Dedifferentiated amniotic fluid mesenchymal stem cell (primary cell): ENCODE results near the gene MYL4.
"Not testable (repeated sequence)": the region's sequence is repeated elsewhere in the genome, so short reads cannot be mapped to it uniquely, and the experiment has no call there.

Experiments
- DNase-seq: peaks from one replicate; pipeline ENCODE4 v3.0.0-alpha.2; 2016; ENCODE audit errors: extremely low spot score

The MYL4 gene

DNA sequence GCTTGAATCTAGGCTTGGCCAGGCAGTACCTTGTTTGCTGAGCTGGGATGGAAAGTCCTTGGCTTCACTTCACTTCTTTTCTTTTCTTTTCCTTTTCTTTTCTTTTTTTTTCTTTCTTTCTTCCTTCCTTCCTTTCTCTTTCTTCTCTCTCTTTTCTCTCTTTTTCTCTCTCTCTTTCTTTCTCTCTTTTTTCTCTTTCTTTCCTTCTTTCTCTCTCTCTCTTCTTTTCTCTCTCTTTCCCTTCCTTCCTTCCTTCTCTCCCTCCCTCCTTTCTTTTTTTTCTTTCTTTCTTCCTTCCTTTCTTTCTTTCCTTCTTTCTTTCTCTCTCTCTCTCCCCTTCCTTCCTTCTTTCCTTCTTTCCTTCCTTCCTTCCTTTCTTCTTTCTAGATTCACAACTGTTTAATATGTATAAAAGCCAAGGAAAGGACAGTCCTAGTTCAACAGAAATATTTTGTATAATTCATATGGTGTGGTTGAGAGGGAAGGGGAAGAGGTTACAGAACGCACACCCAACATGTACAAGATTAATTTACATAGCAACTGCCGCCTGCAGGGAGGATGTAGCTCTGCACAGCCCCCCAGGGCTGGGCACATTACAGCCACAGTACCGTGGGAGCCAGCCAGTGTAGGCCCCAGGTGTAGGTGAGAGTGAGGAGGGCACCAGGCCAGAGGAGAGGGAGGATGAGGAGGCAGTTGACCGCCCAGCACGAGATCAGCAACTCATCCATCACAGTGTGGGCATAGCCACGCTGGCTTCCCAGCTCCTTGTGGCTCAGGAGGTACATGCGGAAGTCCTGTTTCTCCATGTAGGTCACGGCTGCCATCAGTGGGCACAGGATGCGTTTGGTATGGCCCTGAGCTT lies 34.8 kb downstream of the MYL4 start:
- no peak for DNase-seq

DNA sequence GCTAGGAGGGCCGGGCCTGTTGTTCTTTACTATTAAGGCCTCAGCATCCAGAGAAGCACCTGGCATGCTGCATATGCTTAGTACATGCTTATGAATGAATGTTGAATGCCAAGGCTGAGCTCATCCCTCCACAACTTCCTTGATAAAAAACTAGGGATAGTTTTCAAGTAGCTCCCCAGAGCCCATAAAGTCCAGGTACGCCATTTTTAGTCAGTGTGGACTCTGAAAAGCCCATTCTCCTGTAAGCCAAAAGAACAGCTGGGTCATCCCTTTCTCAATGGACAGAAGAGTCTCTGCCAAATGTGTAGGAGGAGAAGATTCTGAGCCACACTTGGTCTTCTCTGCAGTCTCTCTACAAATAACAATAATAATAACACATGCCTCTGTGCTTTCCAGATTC lies 35.5 kb downstream of the MYL4 start:
- DNase-seq = no peak

DNA sequence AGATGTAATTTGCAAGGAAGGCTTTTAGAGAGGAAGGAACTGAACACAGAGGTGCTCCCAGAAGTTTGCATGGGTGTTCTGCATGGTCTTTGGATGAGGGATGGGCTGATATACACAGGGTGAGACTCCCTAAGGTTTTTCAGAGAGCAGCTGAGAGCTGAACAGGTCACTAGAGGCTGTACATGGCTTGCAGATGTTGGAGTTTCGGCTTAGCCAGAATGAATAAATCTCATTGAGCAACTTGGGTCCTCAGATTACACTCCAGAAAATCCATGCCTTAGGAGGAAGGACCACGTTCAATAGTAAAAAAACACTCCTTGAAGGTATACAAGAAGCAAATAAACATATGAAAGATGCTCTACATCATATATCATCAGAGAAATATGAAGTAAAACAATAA lies 37.0 kb downstream of the MYL4 start:
- DNase-seq = no peak

DNA sequence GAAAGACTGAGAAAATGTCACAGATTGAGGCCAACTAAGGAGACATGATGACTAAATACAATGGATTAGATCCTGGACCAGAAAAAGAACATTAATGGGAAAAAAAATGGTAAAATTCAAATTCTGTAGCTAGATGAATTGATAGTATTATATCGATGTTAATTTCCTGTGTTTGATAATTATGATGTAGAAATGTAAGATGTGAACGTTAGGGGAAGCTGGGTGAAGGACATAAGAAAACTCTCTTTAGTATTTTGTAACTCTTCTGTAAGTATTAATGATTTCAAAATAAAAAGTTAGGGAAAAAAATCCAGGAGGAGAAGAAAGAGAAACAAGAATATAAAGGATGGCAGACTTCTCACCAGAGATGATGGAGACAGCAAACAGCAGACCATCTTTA lies 41.7 kb downstream of the MYL4 start:
- no peak for DNase-seq

DNA sequence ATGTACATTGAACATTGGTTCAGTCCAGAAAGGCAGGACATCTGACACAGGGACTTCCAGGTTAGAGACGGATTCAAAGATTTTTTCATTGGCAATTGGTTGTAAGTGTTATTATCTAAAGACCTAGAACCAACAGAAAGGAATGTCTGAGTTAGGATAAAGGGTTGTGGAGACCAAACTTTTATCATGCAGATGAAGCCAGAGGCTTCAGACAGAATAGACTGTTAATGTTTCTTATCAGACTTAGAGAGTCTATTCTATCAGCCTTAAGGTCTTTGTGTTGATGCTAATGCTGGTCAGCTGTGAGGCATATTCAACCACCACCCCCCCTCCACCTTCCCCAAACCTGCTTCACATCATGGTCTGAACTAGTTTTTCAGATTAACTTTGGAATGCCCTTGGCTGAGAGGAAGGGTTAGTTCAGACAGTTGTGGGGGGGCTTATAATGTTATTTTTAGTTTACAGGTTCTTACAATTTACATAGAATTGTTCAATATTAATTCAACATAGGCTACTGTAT lies 42.3 kb downstream of the MYL4 start:
- no peak for DNase-seq

DNA sequence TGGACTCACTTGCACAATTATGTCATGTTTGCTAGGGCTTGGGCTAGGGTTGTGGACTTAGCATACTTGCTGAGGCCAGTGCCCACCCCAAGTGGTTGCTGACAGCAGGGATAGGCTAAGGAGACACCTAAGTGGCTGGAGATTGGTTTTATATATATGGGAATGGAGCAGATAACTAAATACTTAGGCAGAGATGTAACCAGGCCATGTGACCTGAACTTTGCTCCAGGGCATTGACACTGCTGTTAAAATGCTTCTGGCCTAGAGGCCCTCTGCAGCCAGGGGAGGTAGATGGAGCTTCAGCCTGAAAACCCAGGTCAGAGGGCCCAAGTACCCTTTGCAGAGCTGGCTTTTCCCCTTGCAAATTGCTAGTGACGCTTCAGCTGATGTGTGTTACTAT lies 43.1 kb downstream of the MYL4 start:
- DNase-seq = no peak

DNA sequence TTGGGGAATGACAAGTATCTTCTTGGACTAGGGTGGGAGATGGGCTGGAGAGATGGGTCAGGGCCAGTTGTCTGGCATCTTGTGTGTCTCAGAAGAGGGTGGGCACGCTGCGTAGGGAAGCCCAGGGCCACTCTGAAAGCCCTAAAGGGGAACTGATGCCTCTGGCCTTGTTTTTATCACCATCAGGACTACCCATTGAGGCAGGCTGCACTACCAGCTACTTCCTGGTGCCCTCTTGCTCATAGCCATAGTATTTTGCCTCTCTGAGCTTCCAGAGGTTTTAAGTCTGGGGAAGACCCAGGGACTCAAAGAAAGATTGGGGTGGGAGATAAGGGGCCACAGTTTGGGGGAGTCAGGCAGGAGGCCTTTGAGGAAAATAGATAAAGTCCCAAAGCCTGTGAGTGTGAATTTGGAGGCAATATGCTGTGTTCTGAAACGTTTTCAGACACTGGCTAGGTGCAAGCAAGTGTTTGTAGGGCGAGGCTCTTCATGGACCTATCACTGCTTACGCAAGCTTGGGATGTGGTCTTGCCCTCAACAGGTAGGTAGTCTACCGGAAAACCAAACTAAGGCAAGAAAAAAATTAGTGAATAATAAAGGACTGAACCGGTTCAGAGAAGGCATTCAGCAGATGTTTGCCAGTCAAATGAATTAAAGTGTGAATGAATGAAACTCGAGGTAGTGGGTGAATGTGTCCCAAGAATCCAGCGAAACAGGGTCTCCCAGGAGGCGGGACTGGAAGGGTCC lies 43.8 kb downstream of the MYL4 start:
- no peak for DNase-seq

DNA sequence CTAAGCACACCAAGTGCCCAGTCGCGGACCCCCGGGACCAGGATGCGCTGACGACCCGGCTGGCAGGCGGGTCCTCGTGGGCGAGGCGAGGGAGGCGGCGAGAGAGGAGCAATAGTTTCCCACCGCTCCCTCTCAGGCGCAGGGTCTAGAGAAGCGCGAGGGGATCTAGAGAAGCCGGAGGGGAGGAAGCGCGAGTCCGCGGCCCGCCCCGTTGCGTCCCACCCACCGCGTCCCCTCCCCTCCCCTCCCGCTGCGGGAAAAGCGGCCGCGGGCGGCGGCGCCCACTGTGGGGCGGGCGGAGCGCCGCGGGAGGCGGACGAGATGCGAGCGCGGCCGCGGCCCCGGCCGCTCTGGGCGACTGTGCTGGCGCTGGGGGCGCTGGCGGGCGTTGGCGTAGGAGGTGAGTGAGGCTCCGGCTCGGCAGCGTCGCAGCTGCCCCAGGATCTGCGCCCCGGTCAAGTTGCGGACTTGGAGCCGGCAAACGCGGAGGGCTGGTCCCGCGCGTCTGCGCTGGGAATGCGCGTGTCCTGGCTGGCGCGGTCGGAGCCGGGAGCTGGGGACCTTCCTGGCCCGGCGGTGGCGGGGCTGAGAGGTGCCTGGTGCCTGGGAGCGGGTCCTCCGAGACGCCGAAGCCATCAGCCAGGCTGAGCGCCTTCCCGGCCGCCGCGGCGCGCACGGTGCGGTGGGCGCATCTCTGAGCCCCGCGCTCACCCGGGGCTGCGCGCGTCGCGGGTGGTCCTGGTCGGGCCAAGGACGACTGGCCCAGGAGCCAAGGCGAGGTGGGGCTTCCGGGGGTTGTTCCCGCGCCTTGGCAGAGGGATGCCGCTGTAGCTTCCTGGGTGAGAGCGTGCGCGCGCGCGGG lies 44.6 kb downstream of the MYL4 start, which contains the start of gene ITGB3:
Gene ITGB3 (plus strand): TSS at position 287 of the 862 bp plus-strand sequence. CDS start 35 bp downstream, at position 322.
- peak; percentile 51 for DNase-seq

DNA sequence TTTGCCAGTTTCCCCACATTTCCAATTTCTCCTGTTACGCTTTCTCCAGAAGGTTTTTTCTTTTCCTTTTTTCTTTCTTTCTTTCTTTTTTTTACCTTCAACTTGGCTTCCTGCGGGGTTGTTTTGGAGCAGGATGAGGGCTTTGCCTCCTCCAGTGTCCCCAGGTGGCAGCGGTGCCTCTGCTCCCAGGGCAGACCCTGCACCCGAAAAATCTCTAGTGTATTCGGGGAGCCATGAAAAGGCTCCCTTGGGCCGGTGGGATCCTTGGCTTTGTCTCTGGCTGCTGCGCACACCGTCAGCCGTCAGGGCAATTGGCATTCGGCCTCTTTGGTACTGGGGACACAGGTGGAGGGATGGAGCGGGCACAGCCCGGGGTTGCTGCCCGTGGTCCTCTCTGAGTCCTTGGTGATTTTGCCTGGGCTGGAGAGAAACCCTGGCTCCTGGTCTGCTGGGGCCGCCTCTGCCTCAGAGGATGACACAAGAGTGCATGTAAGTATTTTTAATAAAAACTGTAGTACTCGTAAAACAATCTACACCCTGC lies 45.3 kb downstream of the MYL4 start:
- no peak for DNase-seq

DNA sequence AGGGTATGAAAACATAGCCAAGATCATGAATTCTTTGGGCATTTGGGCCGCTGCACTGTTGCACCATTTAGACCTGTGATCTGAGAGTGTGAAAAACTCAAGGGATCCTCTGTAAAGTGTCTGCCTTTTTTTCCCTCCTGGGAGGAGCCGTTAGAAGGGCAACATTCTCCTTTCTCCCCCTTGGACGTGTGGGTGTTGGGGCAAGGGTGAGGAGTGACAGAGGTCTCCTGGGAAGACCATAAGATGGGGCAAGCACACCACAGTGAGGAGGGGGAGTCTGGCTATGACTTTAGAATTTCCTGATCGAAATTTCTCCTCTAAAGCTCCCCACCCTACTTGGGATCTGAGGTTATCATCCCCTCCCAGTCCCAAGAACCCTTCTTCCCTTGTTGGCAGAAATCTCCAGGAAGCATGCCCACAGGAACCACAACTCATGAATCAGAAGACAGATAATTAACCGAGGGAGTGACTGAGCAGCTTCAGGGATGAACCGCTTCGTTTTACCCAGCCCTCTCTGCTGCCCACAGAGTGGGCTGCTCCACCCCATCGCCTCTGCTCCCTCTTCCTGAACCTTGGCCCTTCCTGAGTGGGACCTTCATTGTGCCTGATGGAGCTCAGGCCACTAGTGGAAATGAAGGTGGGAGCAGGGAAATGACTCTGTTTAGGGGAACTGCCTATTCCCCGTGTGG lies 48.6 kb downstream of the MYL4 start:
- DNase-seq = peak; percentile 62

DNA sequence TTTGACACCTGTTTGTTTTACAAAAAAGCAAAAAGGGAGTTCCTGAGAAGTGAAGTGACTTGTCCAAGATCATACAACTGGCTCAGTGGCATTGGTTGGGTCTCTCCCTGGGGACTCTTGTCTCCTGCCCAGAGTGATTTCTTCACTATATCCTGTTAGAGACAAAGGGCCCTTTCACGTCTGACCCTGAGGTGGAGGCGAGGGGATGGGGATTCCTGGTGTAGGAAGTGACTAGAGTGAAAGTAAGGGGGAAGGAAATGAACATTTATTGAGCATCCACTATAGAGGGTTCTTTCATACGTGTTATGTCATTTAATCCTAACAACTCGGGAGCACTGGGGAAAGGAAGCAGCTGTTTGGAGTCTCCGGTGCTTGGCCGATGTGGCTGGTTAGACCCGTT lies 53.4 kb downstream of the MYL4 start:
- DNase-seq = no peak

DNA sequence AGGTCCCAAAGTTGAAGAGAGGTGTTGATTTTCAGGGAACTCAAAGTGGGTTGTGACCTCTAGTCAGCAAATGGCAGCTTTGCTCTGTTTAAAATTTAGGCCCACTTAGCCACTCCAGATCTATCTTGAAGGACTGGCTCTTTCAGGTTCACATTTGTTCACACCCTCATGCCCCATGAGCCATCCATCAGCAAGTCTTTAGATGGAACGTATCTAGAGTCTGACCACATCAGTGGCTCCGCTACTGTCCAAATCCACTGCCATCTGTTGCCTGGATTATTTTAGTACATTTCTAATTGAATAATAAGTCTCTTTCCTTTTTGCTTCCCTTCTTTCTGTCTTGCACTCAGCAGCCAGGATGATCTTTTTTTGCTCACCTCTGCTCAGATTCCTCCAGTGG lies 55.0 kb downstream of the MYL4 start:
- DNase-seq = no peak

DNA sequence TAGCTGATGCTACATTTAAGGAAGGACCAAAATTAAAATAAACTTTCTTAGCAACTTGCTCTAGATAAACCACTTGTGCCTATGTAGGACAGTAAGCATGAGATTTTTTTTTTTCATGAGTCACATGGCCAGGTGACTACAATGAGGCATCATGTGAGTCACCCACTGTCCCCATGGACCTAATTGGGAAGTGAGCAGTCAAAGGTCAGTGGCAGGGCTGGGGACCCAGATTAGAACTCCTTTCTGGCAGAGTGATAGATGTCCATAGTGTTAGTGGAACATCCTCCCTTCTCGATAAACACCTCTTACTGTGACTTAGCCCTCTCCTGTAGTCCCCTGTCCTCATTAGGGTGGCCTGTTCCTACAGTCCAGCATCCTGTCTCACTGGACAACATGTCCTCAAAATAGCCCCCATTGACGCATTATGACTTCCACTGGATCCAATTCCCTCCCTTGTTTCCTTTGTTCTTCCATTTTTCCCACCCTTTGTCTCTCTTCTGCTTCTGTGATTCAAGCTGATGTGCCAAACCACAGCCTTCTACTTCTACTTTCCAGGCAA lies 56.9 kb downstream of the MYL4 start:
- no peak for DNase-seq

DNA sequence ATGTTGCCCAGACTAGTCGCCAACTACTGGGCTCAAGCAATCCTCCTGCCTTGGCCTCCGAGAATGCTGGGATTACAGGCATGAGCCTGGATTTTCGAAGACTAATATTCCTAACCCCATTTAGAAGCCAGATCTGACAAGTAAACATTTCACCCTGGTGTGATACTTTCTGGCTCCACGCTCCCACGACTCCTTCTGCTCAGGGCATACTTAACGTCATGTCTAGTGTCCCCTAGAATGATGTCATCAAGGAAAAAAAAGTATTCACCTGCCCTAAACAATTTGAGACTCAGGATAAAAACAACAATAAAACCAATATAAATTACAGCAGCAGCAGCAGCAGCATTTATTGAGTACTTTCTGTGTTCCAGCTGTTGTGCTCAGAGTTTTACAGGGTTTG lies 57.6 kb downstream of the MYL4 start:
- no peak for DNase-seq

DNA sequence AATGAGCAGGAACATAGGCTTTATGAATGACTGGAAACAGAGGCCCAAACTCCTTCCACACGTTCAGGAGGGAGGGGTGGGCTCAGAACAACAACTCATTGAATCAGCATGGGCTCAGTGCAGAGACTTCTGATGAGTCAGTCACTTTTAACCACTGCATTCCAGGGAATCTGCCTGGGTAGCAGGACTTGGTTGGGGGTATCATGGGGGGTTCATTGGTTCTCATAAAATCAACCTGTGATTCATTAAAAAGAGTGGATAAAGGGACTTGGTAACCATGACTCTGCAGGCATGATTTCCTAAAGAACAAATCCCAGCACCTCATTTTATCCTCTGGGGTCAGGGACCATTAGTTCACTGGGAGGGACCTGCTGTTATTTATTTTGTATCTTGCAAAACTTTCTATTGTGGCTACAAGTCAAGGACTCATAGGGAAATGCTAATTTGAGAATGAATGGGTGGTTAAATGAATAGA lies 58.2 kb downstream of the MYL4 start:
- DNase-seq = peak; percentile 29

DNA sequence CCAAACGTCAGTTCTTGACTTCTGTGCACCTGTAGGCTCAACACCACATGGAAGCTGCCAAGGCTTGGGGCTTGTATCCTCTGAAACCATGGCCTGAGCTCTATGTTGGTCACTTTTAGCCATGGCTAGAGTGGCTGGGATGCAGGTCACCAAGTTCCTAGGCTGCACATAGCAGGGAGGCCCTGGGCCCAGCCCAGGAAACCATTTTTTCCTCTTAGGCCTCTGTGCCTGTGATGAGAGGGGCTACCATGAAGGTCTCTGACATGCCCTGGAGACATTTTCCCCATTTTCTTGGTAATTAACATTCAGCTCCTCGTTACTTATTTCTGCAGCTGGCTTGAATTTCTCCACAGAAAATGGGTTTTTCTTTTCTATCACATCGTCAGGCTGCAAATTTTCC lies 59.8 kb downstream of the MYL4 start:
- not testable (repeated sequence) for DNase-seq

DNA sequence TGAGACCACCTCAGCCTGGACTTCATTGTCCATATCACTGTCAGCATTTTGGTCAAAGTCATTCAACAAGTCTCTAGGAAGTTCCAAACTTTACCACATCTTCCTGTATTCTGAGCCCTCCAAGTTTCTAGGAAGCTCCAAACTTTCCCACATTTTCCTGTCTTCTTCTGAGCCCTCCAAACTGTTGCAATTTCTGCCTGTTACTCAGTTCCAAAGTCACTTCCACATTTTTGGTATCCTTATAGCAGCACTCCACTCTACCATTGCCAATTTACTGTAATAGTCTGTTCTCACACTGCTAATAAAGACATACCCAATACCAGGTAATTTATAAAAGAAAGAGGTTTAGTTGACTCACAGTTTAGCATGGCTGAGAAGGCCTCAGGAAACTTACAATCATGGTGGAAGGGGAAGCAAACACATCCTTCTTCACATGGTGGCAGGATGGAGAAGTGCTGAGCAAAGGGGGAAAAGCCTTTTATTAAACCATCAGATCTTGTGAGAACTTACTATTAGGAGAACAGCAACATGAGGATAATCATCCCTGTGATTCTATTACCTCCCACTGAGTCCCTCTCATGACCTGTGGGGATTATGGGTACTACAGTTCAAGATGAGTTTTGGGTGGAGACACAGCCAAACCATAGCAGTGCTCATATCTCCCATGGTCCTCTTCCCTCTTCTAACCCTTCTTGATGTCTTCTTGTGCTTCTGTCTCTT lies 60.6 kb downstream of the MYL4 start:
- DNase-seq = not testable (repeated sequence)

DNA sequence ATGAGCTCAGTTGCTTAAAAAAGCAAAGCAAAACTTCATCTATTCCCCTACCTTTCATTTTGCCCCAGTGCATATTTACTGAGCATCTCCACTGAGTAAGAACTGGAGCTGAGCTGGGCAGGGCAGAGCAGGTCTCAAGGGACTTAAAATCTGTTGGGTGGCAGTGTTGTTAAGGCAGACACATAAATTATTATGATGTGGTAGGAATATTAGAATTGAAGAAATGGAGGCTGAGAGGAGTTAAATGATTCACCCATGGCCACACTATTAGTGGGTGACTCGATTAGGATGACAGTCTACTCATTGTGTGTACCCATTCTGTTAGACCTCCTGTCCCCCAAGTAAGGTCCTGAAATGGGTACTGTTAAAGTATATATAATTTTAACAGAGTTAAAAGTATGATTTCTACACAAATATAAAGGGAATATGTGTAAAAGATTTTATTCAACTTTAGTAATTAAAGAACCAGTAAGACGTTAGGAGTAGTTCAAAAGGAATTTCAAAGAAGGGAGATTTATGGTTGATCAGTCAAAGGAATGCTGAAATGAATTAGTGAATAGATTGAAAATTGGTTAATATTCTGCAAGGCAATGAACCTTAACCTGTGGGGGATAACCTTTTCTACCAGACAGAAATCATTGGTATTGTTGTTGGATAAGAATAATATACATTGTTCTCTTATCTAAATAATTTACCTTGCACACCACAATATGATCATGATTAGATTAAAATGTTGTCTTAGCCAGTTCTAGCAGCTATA lies 62.0 kb downstream of the MYL4 start:
- DNase-seq = no peak

DNA sequence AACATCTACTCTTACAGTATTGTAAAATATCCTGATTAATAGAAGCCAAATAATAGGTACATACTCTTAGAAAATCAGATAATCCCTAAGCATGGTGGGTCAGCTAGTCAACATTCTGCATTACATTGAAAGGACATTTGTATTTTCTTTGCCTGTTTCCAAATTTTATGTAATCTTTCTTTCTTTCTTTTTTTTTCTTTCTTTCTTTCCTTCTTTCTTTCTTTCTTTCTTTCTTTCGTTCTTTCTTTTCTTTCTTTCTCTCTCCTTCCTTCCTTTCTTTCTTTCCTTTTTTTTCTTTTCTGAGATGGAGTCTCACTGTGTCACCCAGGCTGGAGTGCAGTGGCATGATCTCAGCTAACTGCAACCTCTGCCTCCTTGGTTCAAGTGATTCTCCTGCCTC lies 63.3 kb downstream of the MYL4 start:
- no peak for DNase-seq
